GM06990 (cell line): ENCODE data around the gene TRPT1.

Experiments
- DNase-seq: peaks from one replicate; pipeline ENCODE4 v3.0.0-alpha.2; 2011; ENCODE audit not compliant: insufficient read length; ENCODE audit errors: extremely low read depth
- H3K27me3 ChIP-seq: replicated peaks from 2 replicates; pipeline ENCODE4 v1.6.0; 2011; ENCODE audit warnings: low read length; ENCODE audit not compliant: control insufficient read depth, insufficient read depth
- H3K36me3 ChIP-seq: 2 replicates; pipeline ENCODE4 v1.5.1; 2011; ENCODE audit warnings: low read length; ENCODE audit not compliant: control insufficient read depth, insufficient read depth
- H3K4me3 ChIP-seq: replicated peaks from 2 replicates; pipeline ENCODE4 v1.5.1; 2011; ENCODE audit warnings: low read depth, mild to moderate bottlenecking, control low read depth, low read length
- CTCF ChIP-seq: IDR thresholded peaks from 2 replicates; pipeline ENCODE4 v1.5.1; 2011; ENCODE audit warnings: low read length, control low read depth, mild to moderate bottlenecking, inconsistent platforms; ENCODE audit not compliant: insufficient read depth, poor library complexity, severe bottlenecking

TRPT1 gene

DNA sequence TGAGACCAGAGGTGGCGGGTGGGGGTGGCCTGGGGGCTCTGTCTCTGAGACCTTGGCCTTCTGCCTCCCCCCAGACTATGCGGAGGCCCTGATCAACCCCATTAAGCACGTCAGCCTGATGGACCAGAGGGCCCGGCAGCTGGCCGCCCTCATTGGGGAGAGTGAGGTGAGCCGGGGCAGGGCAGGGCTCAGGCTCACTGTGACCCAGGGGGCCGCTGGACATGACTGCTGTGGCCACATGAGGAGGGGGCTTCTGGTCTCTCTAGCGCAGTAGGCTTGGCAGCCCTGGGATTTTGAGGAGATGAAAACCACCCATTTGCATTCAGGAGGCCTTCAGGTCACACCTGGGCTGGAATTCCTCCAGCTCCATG, 37.9 kb upstream of the TRPT1 start:
- Histone ChIP-seq H3K36me3 (peaks cover 8% of the 10 kb centered on the region), H3K27me3 (no peaks in the 10 kb centered on the region), H3K4me3 (no peak overlapping the region)
- no peak for DNase-seq
- no peak for TF ChIP-seq CTCF

DNA sequence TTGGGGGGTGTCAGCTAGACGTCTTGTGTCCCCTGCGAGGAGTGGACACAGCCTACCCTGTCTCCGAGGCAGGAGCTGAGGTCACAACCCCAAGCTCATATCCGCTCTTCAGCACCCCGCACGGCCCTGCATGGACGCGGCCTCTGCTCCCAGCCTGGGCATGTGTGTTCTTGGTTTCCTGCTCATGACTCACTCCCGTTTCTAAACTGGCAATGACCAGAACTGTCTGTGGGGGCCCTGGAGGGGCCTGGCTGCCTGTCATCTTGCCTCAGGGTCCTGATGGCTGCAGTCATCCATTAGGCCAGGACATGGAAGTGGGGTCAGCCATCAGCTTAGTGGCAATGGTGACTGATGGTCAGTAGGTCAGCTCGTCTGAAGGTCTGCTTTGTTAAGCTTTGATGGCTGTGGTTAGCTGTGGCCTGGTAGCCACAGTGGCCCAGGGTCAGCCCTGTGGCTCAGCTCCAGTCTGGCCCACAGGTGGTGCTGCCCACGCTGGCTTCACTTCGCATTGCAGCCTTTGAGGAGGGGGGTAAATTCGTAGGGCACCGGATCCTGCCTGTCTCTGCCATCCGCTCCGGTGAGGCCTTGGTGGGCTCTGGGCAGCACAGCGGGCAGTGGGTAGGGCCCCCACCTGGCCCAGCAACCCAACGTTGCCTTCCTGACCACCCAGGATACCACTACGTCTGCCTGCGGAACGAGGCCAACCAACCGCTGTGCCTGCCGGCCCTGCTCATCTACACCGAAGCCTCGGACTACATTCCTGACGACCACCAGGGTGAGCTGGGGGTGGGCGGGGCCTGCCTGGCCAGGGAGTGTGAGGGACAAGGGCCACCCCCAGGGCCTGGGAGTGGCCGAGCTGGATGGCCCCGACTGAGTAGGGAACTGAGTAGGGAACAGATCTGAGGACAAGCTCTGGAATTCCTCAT, 37.3 kb upstream of the TRPT1 start:
- DNase-seq: no peak
- no peak for TF ChIP-seq CTCF
- H3K36me3 ChIP-seq: peaks cover 11% of the 10 kb centered on the region

GRCh38 chr11:64262271-64263002, 36.5 kb upstream of the TRPT1 start:
- no peak for TF ChIP-seq CTCF
- DNase-seq: no peak
- H3K27me3 ChIP-seq: no peaks in the 10 kb centered on the region
- peaks cover 11% of the 10 kb centered on the region for H3K36me3 ChIP-seq
- H3K4me3 ChIP-seq: no peak overlapping the region

More for the DNA sequence above, 37.3 kb upstream of the TRPT1 start:
- H3K27me3 ChIP-seq: no peaks in the 10 kb centered on the region
- H3K4me3 ChIP-seq: no peak overlapping the region

DNA sequence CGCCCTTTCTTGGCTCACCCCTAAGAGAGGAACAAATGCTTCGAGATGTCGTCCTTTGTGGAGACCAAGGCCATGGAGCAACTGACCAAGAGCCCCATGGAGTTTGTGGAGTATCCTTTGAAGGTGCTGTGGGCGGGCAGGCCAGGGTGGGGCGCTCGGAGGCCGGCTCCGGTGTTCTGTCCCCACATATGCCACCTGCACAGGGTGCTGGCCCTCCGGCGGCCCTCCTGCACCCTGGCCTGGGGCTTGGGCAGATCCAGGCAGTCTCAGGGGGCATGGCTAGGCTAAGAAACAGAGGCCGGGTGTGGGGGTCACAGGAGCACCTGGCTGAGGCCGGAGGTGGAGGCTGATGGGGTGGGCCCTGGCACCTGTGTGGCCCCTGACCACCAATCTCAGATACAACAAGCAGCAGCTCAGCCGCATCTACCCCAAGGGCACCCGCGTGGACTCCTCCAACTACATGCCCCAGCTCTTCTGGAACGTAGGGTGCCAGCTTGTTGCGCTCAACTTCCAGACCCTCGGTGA, 35.6 kb upstream of the TRPT1 start:
- H3K4me3 ChIP-seq: no peak overlapping the region
- no peak for TF ChIP-seq CTCF
- no peak for DNase-seq
- peaks cover 12% of the 10 kb centered on the region for H3K36me3 ChIP-seq
- H3K27me3 ChIP-seq: no peaks in the 10 kb centered on the region

GRCh38 chr11:64260147-64260708, 34.2 kb upstream of the TRPT1 start:
- TF ChIP-seq CTCF: no peak

More at GRCh38 chr11:64260147-64260708, 34.2 kb upstream of the TRPT1 start:
- H3K27me3 ChIP-seq: no peaks in the 10 kb centered on the region
- no peak overlapping the region for H3K4me3 ChIP-seq
- DNase-seq: no peak
- H3K36me3 ChIP-seq: peaks cover 16% of the 10 kb centered on the region
